ENCODE results near the gene NUDT12. TPM values are rescaled to one million over a fixed set of nuclear protein-coding genes. Genes with fewer than 3 reads are reported as not detected.

NUDT12 gene
- total RNA-seq, 2 experiments from 2014 or later, result 0.96 to 1.2 TPM

GRCh38 chr5:103542441-103542840 lies 20.1 kb downstream of the NUDT12 start:
- POLR2A ChIA-PET, result no interaction called here
- CTCF ChIA-PET, result no interaction called here

- ChIA-PET CTCF (no interaction called here), POLR2A (no interaction called here)
These were observed 21.0 kb downstream of the NUDT12 start for GRCh38 chr5:103541569-103541968.

GRCh38 chr5:103541114-103541513 lies 21.5 kb downstream of the NUDT12 start:
- POLR2A ChIA-PET, result no interaction called here
- CTCF ChIA-PET, result no interaction called here

- CTCF ChIA-PET, result no interaction called here
- POLR2A ChIA-PET, result no interaction called here
These were observed 22.9 kb downstream of the NUDT12 start for GRCh38 chr5:103539376-103540330.

GRCh38 chr5:103532086-103532734 lies 30.4 kb downstream of the NUDT12 start:
- CTCF ChIA-PET, result no interaction called here
- POLR2A ChIA-PET, result no interaction called here

- ChIA-PET CTCF (interaction anchor here (1.0 kb wide), 1 partner anchor 12 kb away, joined by 3 read pairs; no protein-coding TSS in a partner anchor), POLR2A (no interaction called here)
These were observed 36.2 kb downstream of the NUDT12 start for GRCh38 chr5:103526164-103526915.

GRCh38 chr5:103525361-103525760 lies 37.2 kb downstream of the NUDT12 start:
- POLR2A ChIA-PET, result no interaction called here
- CTCF ChIA-PET, result no interaction called here

- CTCF ChIA-PET, result no interaction called here
- POLR2A ChIA-PET, result no interaction called here
These were observed 39.3 kb downstream of the NUDT12 start for GRCh38 chr5:103523319-103523718.

- POLR2A ChIA-PET, result no interaction called here
- CTCF ChIA-PET, result no interaction called here
These were observed 40.0 kb downstream of the NUDT12 start for GRCh38 chr5:103522586-103522985.

GRCh38 chr5:103519550-103519949 lies 43.0 kb downstream of the NUDT12 start:
- POLR2A ChIA-PET, result no interaction called here
- CTCF ChIA-PET, result no interaction called here

GRCh38 chr5:103514371-103514770 lies 48.2 kb downstream of the NUDT12 start:
- CTCF ChIA-PET, result interaction anchor here (1.2 kb wide), 1 partner anchor 12 kb away, joined by 3 read pairs; no protein-coding TSS in a partner anchor
- POLR2A ChIA-PET, result no interaction called here

- ChIA-PET POLR2A (no interaction called here), CTCF (interaction anchor here (1.2 kb wide), 1 partner anchor 13 kb away, joined by 3 read pairs; no protein-coding TSS in a partner anchor)
These were observed 48.9 kb downstream of the NUDT12 start for GRCh38 chr5:103513701-103514100.

- POLR2A ChIA-PET, result no interaction called here
- CTCF ChIA-PET, result interaction anchor here (0.5 kb wide), 1 partner anchor 716 kb away, joined by 3 read pairs; no protein-coding TSS in a partner anchor
These were observed 50.1 kb downstream of the NUDT12 start for GRCh38 chr5:103512500-103512899.

GRCh38 chr5:103511554-103511885 lies 51.1 kb downstream of the NUDT12 start:
- POLR2A ChIA-PET, result no interaction called here
- CTCF ChIA-PET, result no interaction called here

- CTCF ChIA-PET, result no interaction called here
- POLR2A ChIA-PET, result no interaction called here
These were observed 51.6 kb downstream of the NUDT12 start for GRCh38 chr5:103510851-103511553.

GRCh38 chr5:103505581-103506305 lies 56.8 kb downstream of the NUDT12 start:
- CTCF ChIA-PET, result no interaction called here
- POLR2A ChIA-PET, result no interaction called here

GRCh38 chr5:103503066-103503465 lies 59.5 kb downstream of the NUDT12 start:
- ChIA-PET POLR2A (no interaction called here), CTCF (no interaction called here)

- POLR2A ChIA-PET, result no interaction called here
- CTCF ChIA-PET, result no interaction called here
These were observed 59.9 kb downstream of the NUDT12 start for GRCh38 chr5:103502662-103503061.
